Measurements from ENCODE around the gene PKN3. TPM values are rescaled to one million over a fixed set of nuclear protein-coding genes. Genes with fewer than 3 reads are reported as not detected.
A peak's percentile ranks its signal among the peaks of the same experiment; 100 is the strongest.

PKN3 gene
- total and polyA plus RNA-seq, 2 of the 13 experiments (the other 11 are each of a cell fraction or from before 2014, with no cell fraction given): 10.5 to 13.2 TPM

- TF ChIP-seq ZNF512 (CRISPR knock-in tag; IDR thresholded peaks at IDR 0.05) (0 out of 2 replicates have a peak, but pooled peaks have one; percentile 49), ZBTB20 (CRISPR knock-in tag; IDR thresholded peaks at IDR 0.05; ENCODE audit: borderline replicate concordance, low read depth) (0 out of 2 replicates have a peak, but pooled peaks have one; percentile 16), LCORL (IDR thresholded peaks at IDR 0.05) (0 out of 2 replicates have a peak, but pooled peaks have one; percentile 10), LCORL (CRISPR knock-in tag; IDR thresholded peaks at IDR 0.05) (no peak), PAF1 (CRISPR knock-in tag; IDR thresholded peaks at IDR 0.05) (no peak), FOSL2 (CRISPR knock-in tag; IDR thresholded peaks at IDR 0.05) (0 out of 2 replicates have a peak, but pooled peaks have one; percentile 3), ZNF644 (CRISPR knock-in tag; IDR thresholded peaks at IDR 0.05; ENCODE audit: low read depth) (0 out of 2 replicates have a peak, but pooled peaks have one; percentile 36), GATAD2A (CRISPR knock-in tag; IDR thresholded peaks at IDR 0.05) (peak; percentile 58; the same call in 1 of the 2 replicates), PHF5A (CRISPR knock-in tag; IDR thresholded peaks at IDR 0.05; ENCODE audit: low read depth, unreplicated experiment) (no peak), MXI1 (IDR thresholded peaks at IDR 0.05; ENCODE audit: borderline replicate concordance, low read depth, low read length) (no peak; the same call in 2 of the 3 replicates), TOE1 (CRISPR knock-in tag; IDR thresholded peaks at IDR 0.05) (no peak), ZNF724P (CRISPR knock-in tag; IDR thresholded peaks at IDR 0.05; ENCODE audit: borderline replicate concordance) (0 out of 2 replicates have a peak, but pooled peaks have one; percentile 71), ZNF891 (CRISPR knock-in tag; IDR thresholded peaks at IDR 0.05) (0 out of 2 replicates have a peak, but pooled peaks have one; percentile 40), MED1 (CRISPR knock-in tag; IDR thresholded peaks at IDR 0.05) (peak; percentile 27; the same call in 1 of the 2 replicates), ARNT2 (CRISPR knock-in tag; IDR thresholded peaks at IDR 0.05; ENCODE audit: low read depth) (peak; percentile 63; the same call in 1 of the 2 replicates), ZNF576 (CRISPR knock-in tag; IDR thresholded peaks at IDR 0.05) (peak; percentile 46; the same call in 1 of the 2 replicates), SMC3 (IDR thresholded peaks at IDR 0.05; ENCODE audit: low read length) (no peak), CCDC6 (CRISPR knock-in tag; IDR thresholded peaks at IDR 0.05) (no peak), ARNT (IDR thresholded peaks at IDR 0.05) (no peak), PAXIP1 (CRISPR knock-in tag; conservative IDR thresholded peaks at IDR 0.05) (peak; percentile 81), CHD4 (IDR thresholded peaks at IDR 0.05; ENCODE audit: borderline replicate concordance, low read length) (0 out of 2 replicates have a peak, but pooled peaks have one; percentile 61), ZNF280B (CRISPR knock-in tag; IDR thresholded peaks at IDR 0.05; ENCODE audit: borderline replicate concordance) (peak; percentile 27; the same call in 1 of the 2 replicates), ZNF496 (CRISPR knock-in tag; IDR thresholded peaks at IDR 0.05; ENCODE audit: insufficient replicate concordance) (no peak), RXRB (CRISPR knock-in tag; IDR thresholded peaks at IDR 0.05; ENCODE audit: borderline replicate concordance) (peak; percentile 31; the same call in 1 of the 2 replicates)
Measured at GRCh38 chr9:128762671-128763449, 60.6 kb downstream of the PKN3 start (continued).
